Activated CD8-positive, alpha-beta memory T cell treated with anti-CD3 and anti-CD28 coated beads for 36 hours (primary cell): Measurements from ENCODE around the gene C3orf49. TPM values are rescaled to one million over a fixed set of nuclear protein-coding genes. Genes with fewer than 3 reads are reported as not detected.

Source experiments
- CTCF ChIA-PET: fragments of 350-600 bp; sonication (Branson Sonifier 250); formaldehyde crosslinking; loops from one replicate; lab custom pipeline; 2021; ENCODE audit warnings: antibody characterized with exemption; lab: Charles Lee
- POLR2A ChIA-PET: fragments of 350-600 bp; sonication (Branson Sonifier 250); formaldehyde crosslinking; loops from one replicate; lab custom pipeline; 2021; ENCODE audit warnings: antibody characterized with exemption; lab: Charles Lee
- total RNA-seq, 2 experiments: library from RNA; stranded (reverse); gene quantifications; one replicate each; pipeline ENCODE4 v1.2.3, GENCODE V29; 2021

Gene C3orf49, protein sequence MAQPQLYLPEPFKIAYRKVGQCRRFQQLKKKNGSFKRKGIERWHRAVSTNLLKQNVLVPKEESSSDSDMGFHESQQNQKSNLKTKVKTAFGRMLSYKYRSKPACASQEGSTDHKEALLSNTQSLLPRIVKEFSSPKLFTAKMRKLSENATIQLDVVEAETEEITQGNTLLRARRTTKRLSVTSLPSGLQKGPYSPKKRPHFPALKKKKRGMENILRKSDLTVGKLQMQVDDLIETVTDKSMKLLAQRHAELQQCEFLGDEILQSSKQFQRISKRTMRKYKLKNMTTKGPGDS
- not detected for total RNA-seq

DNA sequence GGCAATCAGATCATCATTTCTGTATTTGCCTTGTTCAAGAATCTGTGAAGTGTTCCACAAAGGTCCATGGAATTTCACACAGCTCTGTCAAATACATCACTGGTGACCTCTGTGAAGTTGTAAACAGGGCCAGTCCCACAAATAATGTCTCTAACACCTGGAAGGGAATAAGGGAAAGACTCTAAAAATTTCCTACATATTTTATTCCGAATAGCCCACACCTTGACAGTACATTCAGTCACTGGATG, at the start of gene C3orf49:
TSS of gene C3orf49 (plus strand) at position 149 of the 248 bp plus-strand sequence. CDS start 173 bp downstream, outside the sequence.
- CTCF ChIA-PET: interaction anchor here (0.8 to 1.5 kb wide), 3 partner anchors 14 to 462 kb away, joined by 3 to 4 read pairs (median 4); no protein-coding TSS in a partner anchor

DNA sequence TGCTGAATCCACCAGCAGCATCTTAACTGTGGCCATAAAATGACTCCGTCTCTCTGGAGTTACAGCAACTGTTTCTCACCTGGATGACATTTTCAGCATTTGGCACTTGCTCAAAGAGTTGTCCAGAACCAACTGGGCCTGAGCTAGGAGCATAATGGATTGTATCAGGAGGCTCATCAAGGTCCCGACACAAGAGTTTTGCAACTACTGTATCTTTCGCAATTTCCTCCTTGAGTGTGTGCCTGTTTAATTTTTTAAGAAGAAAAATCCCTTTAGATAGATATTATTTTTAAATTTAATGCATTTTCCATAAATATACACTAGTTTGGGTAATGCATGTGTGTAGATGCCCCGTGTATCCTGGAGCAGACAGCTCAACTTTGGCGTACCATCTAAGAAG, 44.3 kb upstream of the C3orf49 start:
- CTCF ChIA-PET: no interaction called here
- POLR2A ChIA-PET: no interaction called here

More for the DNA sequence above, at the start of gene C3orf49:
- POLR2A ChIA-PET: no interaction called here

DNA sequence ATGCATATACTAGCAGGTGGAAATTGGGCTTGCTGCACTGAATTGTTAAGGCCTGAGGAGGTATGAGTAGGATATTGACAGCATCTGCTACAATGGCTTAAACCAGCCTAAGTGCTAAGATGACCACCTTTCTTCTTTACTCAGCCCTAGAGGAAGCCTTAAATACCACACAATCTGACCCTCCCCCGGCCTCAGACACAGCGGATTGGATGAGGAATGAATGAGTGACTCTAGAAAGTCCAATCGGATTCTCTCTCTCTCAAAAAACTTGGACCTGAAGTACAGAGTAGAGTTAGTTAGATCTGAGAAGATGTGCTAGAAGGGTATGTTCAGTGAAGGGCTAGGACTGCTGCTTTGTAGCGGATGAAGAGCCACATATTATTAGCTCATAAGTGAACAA, 39.9 kb upstream of the C3orf49 start:
- CTCF ChIA-PET: no interaction called here
- POLR2A ChIA-PET: no interaction called here

DNA sequence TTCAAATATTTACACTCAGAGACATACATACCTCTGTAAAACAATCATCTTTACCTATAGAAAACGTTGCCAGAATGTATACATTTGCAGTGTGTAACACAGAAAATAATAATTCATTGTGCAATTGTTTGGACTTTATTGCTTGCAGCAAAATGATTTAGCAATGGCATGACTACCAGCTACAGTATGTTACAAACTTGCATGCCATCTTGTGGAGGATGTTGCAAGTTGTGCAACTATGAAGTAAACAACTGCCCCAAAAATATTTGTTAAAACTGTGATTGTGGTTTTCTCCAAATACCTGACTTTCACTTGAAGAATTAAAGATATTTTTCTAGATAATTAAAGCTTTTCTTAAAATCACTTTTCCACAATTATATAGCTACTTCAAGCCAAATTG, 27.1 kb upstream of the C3orf49 start:
- CTCF ChIA-PET: no interaction called here

DNA sequence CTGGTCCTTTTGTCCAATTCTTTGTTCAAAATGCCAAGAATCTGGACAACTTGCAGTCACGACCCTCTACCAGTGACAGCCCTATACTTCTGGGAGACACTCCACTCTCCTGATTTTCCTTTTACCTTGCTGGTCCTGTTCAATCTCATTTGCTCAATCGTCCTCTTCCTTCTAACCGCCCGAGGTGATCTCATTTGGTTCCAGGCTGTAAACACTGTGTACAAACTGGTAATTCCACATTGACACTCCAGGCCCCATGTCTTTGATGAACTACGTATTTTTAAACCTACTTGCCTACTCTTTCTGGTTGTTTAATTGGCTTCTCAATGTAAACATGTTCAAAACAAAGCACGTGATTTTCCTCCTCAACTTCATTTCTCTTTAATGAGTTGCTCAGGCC, 23.7 kb upstream of the C3orf49 start:
- POLR2A ChIA-PET: no interaction called here
- CTCF ChIA-PET: no interaction called here

More for the DNA sequence above, 27.1 kb upstream of the C3orf49 start:
- POLR2A ChIA-PET: no interaction called here

DNA sequence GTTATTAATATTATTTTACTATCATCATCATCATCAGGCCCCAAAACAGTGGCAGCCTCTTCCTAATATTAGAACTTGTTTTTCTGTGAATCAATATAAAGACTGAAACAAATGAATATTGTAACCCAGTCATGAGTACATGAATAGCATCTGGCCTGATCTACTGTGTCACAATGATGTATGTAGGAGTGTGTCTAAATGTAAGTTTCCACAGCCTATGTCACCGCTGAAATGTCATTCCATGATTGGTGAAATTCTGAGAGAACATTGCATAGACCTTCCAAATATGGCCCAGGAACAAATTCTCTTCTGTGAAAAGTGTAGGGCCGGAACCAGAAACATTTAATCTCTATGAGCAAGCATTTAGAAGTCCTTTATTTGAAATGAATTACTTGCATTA, 20.6 kb upstream of the C3orf49 start:
- POLR2A ChIA-PET: no interaction called here
- CTCF ChIA-PET: no interaction called here

DNA sequence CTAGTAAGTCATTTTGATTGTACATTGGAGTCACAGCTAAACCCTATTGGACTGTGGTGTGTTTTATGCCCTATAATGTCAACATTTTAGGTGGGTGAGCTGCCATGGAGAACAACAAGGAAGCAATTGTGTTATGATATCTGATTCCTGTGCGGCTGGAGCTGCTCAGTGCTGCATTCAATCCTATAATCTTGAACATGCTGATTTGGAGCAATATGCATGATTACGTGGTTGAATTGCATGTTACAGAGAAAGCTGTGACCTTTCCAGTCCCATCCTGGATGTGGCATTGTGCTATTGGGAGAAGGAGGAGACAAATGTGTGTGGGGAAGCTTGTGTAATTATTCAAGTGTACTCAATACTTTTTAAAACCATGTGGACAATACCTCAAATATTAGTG, 20.1 kb upstream of the C3orf49 start:
- CTCF ChIA-PET: interaction anchor here (0.8 kb wide), 1 partner anchor 9 kb away, joined by 4 read pairs; no protein-coding TSS in a partner anchor

DNA sequence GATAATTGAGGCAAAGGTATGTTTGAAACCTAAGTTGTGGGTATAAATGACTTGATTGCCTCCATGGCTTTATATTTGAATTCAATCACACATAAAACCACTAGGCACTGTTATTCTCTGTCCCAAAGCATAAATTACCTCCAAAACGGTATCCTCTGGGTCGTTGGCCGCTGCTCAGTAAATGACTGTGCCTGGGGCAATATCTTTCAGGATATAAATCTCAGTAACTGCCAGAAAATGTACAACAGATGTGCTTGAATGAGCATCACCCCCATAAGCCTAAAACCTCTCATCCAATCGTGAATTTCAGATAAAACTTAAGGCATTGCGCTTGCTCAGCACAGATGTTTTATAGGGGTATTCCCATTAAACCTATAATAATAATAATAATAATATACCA, 19.0 kb upstream of the C3orf49 start:
- POLR2A ChIA-PET: no interaction called here

More for the DNA sequence above, 20.1 kb upstream of the C3orf49 start:
- POLR2A ChIA-PET: interaction anchor here (0.6 kb wide), 1 partner anchor 9 kb away, joined by 6 read pairs; no protein-coding TSS in a partner anchor

DNA sequence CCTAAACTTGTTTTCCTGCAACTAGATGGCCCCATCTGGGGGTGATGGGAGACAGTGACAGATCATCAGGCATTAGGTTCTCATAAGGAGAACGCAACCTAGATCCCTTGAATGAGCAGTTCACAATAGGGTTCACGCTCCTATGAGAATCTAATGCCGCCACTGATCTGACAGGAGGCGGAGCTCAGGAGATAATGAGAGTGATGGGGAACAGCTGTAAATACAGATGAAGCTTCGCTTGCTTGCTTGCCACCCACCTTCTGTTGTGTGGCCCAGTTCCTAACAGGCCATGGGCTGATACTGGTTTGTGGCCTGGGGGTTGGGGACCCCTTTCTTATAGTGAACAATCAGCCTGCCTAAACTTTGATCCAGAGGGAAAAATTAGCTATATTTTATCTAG, 15.2 kb upstream of the C3orf49 start:
- ChIA-PET POLR2A (no interaction called here), CTCF (interaction anchor here (1.5 kb wide), 1 partner anchor 15 kb away, joined by 4 read pairs; the partner anchor contains the start of gene C3orf49)

More for the DNA sequence above, 19.0 kb upstream of the C3orf49 start:
- CTCF ChIA-PET: no interaction called here

DNA sequence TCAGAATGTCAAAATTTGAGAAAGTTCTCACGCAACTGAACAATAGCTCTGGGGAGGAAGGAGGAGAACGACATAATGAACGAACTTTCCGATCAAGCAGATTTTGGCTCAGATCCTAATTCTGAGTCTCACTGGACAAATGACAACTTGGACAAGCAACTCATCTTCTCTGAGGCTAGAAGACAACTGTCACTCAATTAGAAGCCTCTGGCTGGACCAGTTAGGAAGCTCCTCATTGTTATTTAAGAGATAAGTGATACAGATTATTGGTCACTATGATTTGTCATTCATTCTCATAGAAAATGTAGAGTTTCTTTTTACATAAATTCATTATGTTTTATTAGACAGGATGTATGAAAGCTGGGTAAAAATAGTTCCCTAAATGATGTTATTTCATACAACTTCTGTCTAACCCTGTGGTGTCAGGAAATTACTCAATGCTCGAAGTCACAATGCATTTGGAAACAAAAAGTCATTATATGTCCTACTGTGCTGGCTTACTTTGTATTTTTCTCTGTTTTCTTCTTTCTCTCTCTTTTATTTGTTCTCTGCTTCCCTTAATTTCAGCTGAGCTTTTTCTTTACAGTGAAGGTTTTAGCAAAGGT, 11.0 kb upstream of the C3orf49 start:
- POLR2A ChIA-PET: no interaction called here

DNA sequence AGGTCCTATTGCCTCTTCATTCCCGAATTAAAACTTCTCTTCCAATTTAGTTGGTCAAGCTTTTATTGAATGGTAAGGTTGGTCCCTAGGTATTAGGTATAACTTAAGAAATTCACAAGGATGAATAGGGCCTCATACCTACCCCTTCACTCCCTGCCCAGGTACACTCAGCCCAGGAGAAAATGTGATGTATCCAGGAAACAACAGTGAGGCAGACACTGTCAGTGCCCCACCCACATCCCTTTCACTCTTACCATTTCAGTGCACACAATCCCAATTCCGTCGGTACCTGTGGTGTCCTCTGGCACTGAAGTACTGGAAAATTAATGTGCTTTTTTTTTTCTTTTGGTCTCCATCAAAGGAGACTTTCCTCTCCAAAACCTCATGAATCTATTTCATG, 10.5 kb upstream of the C3orf49 start:
- ChIA-PET POLR2A (no interaction called here), CTCF (interaction anchor here (1.2 kb wide), 1 partner anchor 9 kb away, joined by 4 read pairs; no protein-coding TSS in a partner anchor)

More for the DNA sequence above, 11.0 kb upstream of the C3orf49 start:
- CTCF ChIA-PET: interaction anchor here (1.2 kb wide), 1 partner anchor 9 kb away, joined by 4 read pairs; no protein-coding TSS in a partner anchor

DNA sequence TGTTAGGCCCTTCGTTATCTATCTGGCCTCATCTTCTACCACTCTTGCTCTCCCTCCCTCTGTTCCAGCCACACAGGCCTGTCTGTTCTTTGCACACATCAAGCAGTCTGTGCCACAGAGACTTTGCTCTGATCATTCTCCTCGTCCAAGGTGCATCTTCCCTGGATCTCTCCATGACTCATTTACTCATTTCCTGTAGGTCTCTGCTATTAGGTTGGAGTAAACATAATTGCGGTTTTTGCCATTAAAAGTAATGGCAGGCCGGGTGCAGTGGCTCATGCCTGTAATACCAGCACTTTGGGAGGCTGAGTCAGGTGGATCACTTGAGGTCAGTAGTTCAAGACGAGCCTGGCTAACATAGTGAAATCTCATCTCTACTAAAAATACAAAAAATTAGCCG, 9.5 kb upstream of the C3orf49 start:
- POLR2A ChIA-PET: no interaction called here

DNA sequence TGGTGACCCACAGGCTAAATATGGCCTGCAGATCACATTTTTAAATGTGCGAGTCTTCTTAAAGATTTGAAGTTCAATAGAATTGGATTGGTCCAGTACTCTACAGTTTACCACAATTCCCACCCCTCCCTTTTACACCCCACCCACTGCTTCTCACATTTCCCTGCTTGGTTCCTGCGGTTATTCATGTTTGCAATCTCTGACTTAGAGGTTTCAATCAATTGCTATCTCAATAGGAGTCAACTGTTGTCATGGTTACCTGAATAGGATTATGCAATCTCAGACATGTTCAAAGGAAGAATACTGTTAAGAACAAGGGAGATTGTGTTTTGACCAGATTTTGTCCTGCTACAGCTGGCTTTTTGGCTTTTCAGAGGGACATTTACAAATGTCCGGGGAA, 4.9 kb upstream of the C3orf49 start:
- POLR2A ChIA-PET: no interaction called here
- CTCF ChIA-PET: no interaction called here

More for the DNA sequence above, 9.5 kb upstream of the C3orf49 start:
- CTCF ChIA-PET: no interaction called here

DNA sequence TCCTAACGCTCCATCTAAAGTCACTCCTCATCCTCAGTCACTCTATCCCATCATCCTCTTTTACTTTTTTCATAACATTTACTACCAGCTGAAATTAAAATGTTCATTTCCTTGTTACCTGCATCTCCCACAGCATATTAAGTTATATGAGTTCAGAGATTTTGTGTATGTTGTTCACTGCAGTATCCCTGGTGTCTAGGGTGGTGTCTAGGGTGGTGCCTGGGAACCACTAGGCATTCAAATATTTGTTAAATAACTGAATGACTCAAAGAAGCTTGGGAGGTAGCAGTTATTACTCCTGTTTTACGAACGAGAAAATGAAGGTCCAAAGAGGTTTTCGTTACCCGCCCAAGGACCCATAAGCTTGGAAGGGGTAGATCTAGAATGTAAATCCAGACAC, 1.9 kb upstream of the C3orf49 start:
- POLR2A ChIA-PET: no interaction called here
- CTCF ChIA-PET: interaction anchor here (0.7 to 0.8 kb wide), 2 partner anchors 15 to 467 kb away, joined by 3 read pairs; no protein-coding TSS in a partner anchor

DNA sequence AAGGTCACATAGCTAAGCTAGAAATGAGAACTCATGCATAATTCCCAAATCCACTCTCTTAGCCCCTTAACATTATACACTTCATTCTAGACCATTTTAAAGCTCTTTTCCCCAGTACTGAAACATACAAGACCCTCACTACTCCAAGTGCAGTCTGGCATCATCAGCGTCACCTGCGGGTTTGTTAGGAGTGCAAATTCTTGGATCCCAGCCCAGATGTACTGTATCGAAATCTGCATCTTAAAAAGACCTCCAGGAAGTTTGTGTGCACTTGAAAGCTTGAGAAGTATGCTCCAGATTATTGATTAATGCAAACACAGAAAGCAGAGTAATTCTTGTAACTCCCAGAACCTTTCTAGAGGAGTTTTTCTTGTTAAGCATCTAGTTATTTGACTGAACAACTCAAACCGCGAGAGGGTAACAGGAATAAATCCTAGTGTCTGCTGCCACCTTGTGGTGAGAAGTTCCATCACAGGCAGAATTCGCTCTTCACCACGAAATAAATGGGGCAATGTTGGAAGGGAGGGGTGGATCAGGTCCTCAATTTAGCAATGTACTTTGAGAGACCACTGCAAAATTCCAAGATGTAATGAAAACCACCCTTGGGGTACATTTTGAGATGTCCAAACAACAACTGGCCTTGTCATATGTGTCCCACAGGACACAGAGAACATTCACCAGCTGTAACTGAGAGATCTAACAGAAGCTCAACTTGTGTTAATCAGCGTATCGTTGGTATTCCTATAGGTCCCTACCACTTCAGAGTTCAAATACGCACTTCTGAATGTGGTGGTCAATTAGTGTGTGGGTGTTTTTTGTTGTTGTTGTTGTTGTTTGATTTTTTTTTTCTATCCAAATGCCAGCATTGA, 583 bp upstream of the C3orf49 start:
- ChIA-PET POLR2A (no interaction called here), CTCF (interaction anchor here (0.6 to 1.5 kb wide), 5 partner anchors 14 to 468 kb away, joined by 3 to 4 read pairs (median 3); no protein-coding TSS in a partner anchor)

DNA sequence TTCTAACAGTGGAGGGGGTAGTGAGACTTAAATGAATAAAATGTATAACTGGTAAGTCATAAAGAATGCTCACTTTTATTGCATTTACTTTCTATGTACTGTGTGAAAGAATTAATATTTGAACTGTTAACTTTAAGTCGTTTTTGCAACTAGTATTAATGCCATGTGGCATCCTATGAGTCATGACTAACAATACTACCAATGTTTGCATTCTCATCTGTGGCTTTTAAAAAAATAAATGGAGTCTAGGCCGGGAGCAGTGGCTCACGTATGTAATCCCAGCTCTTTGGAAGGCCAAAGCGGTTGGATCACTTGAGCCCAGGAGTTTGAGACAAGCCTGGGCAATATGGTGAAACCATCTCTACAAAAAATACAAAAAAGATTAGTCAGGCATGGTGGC, 5.2 kb downstream of the C3orf49 start:
- POLR2A ChIA-PET: no interaction called here
- CTCF ChIA-PET: no interaction called here

DNA sequence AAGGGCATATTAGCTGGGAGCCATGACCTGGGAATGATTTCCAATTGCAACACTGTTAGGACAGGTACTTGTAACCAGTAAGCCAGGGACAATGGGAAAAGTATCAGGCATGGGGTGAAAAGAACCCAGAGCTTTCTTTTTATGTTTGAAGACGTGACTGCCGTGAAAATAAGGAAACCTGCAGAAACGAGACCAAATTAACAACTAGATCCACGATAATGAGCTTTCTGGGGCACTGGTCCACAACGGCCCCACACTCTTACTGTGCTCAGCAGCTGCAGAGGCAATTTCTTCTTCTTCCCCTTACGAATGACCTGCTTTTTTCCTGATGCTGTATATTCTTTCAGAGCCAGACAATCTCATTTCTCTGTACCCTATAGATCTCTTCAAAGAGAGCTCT, 11.4 kb downstream of the C3orf49 start:
- POLR2A ChIA-PET: no interaction called here
- CTCF ChIA-PET: no interaction called here

DNA sequence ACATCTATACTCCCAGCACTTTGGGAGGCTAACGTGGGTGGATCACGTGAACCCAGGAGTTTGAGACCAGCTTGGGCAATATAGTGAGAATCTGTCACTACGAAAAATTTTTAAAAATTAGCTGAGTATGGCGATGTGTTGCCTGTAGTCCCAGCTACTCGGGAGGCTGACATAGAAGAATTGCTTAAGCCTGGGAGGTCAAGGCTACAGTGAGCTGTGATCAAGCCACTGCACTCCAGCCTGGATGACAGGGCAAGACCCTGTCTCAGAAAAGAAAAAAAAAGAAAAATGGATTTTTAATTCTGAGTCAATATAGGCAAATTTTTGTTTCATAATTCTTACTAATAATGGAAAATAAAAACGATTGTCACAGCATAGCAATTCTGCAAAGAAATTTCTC, 13.3 kb downstream of the C3orf49 start:
- CTCF ChIA-PET: interaction anchor here (0.6 kb wide), 2 partner anchors 16 to 97 kb away, joined by 3 read pairs; no protein-coding TSS in a partner anchor
- POLR2A ChIA-PET: no interaction called here

DNA sequence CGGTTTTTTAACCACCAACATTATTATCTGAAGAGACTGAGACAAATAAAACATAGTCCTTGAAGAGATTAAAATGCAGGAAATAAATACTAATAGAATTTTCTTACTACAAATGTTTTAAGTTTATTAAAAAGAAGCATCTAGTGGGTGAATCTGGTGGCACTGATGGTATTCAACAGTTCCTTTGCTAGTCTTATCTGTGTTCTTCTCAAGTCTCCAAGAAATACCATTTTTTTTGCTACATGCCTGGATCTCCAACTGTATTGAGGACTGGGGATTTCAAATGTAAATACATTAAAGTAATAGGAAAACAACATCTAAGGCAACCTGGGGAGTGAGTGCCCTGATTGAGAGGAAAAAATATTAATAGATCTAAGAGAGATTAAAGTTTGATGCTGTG, 22.6 kb downstream of the C3orf49 start:
- CTCF ChIA-PET: no interaction called here
- POLR2A ChIA-PET: no interaction called here

DNA sequence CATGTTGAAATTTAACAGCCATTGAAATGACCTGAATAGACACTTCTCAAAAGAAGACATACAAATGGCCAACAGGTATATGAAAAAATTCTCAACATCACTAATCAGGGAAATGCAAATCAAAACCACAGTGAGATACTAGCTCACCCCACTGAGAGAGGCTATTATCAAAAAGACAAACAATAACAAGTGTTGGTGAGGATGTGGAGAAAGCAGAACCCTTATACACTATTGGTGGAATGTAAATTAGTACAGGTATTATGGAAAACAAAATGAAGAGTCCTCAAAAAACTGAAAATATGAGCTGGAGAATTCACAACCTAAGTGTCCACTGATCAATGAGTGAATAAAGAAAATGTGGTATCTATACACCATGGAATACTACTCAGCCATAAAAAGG, 23.0 kb downstream of the C3orf49 start:
- ChIA-PET CTCF (no interaction called here), POLR2A (no interaction called here)
